B cell (primary cell): ENCODE results near the gene TNFRSF25. TPM values are rescaled to one million over a fixed set of nuclear protein-coding genes. Genes with fewer than 3 reads are reported as not detected.

Experiments used
- ATAC-seq: fragments of 200-7000 bp; cut with Tn5 transposase; one replicate; pipeline ENCODE4 v1.10.0; 2021; ENCODE audit warnings: low read depth, mild to moderate bottlenecking, moderate number of reproducible peaks, moderate library complexity
- CTCF ChIA-PET: fragments of 350-600 bp; sonication (Branson Sonifier 250); formaldehyde crosslinking; loops from one replicate; lab custom pipeline; 2021; ENCODE audit warnings: antibody characterized with exemption, inconsistent platforms; lab: Charles Lee
- POLR2A ChIA-PET: fragments of 350-600 bp; sonication (Branson Sonifier 250); formaldehyde crosslinking; loops from one replicate; lab custom pipeline; 2021; ENCODE audit warnings: antibody characterized with exemption; lab: Charles Lee
- DNase-seq: peaks from one replicate; pipeline ENCODE4 v3.0.0; 2013
- H2AFZ ChIP-seq: 2 replicates; pipeline ENCODE4 v1.6.1; 2012; ENCODE audit warnings: mild to moderate bottlenecking, low read depth, low read length; ENCODE audit not compliant: insufficient read depth, poor library complexity, severe bottlenecking
- H3K27ac ChIP-seq, 2 donors: 1 replicate in 1 of 2; 2 replicates in 1 of 2; pipeline ENCODE4 v1.5.1; 2012 to 2013; ENCODE audit warnings: low read length in 2 of 2, mild to moderate bottlenecking in 2 of 2, moderate library complexity in 1 of 2
- H3K27me3 ChIP-seq, 4 experiments: fragments of 200-600 bp in 1 of 4; sonication (generic) in 1 of 4; replicated peaks in 1 of 4; 1 replicate in 2 of 4; 2 replicates in 2 of 4; pipeline versions ENCODE4 v1.6.1 to v1.7.0; 2013 to 2016; ENCODE audit warnings: low read length in 3 of 4, mild to moderate bottlenecking in 2 of 4, mixed read lengths in 1 of 4, moderate library complexity in 1 of 4; ENCODE audit not compliant: insufficient read depth in 4 of 4, control insufficient read depth in 3 of 4; ENCODE audit errors: control extremely low read depth in 1 of 4
- H3K36me3 ChIP-seq, 2 experiments: replicated peaks in 1 of 2; 1 replicate in 1 of 2; 2 replicates in 1 of 2; pipeline versions ENCODE4 v1.6.1 to v1.7.1; 2013; ENCODE audit warnings: low read length in 1 of 2; ENCODE audit not compliant: insufficient read depth in 2 of 2, control insufficient read depth in 1 of 2; ENCODE audit errors: control extremely low read depth in 1 of 2, extremely low read depth in 1 of 2
- H3K4me1 ChIP-seq, 2 donors: fragments of 200-600 bp in 1 of 2; sonication (generic) in 1 of 2; 1 replicate in 1 of 2; 2 replicates in 1 of 2; pipeline versions ENCODE4 v1.5.1 to v1.6.1; 2013 to 2017; ENCODE audit warnings: low read length in 2 of 2; ENCODE audit not compliant: control insufficient read depth in 2 of 2, insufficient read depth in 2 of 2
- H3K4me2 ChIP-seq: replicated peaks from 2 replicates; pipeline ENCODE3; 2012; ENCODE audit warnings: mild to moderate bottlenecking, low read depth, low read length; ENCODE audit not compliant: poor library complexity, severe bottlenecking
- H3K4me3 ChIP-seq, 5 experiments: fragments of 200-600 bp in 1 of 5; sonication (generic) in 1 of 5; 1 replicate in 3 of 5; 2 replicates in 2 of 5; pipeline versions ENCODE4 v1.5.1 to v1.7.0; 2011 to 2016; ENCODE audit warnings: low read length in 4 of 5, mild to moderate bottlenecking in 4 of 5, low read depth in 2 of 5, control low read depth in 1 of 5, moderate library complexity in 1 of 5; ENCODE audit not compliant: insufficient read depth in 1 of 5; ENCODE audit errors: control extremely low read depth in 1 of 5, extremely low read depth in 1 of 5
- H3K79me2 ChIP-seq: fragments of 200-600 bp; sonication (generic); one replicate; pipeline ENCODE4 v1.6.0; 2016; ENCODE audit warnings: low read length; ENCODE audit not compliant: control insufficient read depth, insufficient read depth
- H3K9ac ChIP-seq: fragments of 200-600 bp; sonication (generic); 2 replicates; pipeline ENCODE4 v1.6.1; 2017; ENCODE audit warnings: mild to moderate bottlenecking, low read length, moderate library complexity
- H3K9me3 ChIP-seq, 3 donors: one replicate each; pipeline versions ENCODE4 v1.6.1 to v1.7.1; 2013; ENCODE audit warnings: low read length in 2 of 3; ENCODE audit not compliant: control insufficient read depth in 2 of 3, insufficient read depth in 1 of 3; ENCODE audit errors: control extremely low read depth in 1 of 3
- H4K20me1 ChIP-seq: 2 replicates; pipeline ENCODE4 v1.6.0; 2012; ENCODE audit warnings: mild to moderate bottlenecking, low read length; ENCODE audit not compliant: insufficient read depth, control insufficient read depth, poor library complexity, severe bottlenecking
- H3K27ac Mint-ChIP-seq: one replicate; pipeline ENCODE4 v1.8.0; 2021; ENCODE audit warnings: mixed read lengths
- H3K27me3 Mint-ChIP-seq: one replicate; pipeline ENCODE4 v1.8.0; 2021; ENCODE audit warnings: mixed read lengths
- H3K4me1 Mint-ChIP-seq: one replicate; pipeline ENCODE4 v1.8.0; 2021; ENCODE audit warnings: mixed read lengths
- H3K4me3 Mint-ChIP-seq: one replicate; pipeline ENCODE4 v1.8.0; 2021; ENCODE audit warnings: mixed read lengths
- H3K9me3 Mint-ChIP-seq: one replicate; pipeline ENCODE4 v1.8.0; 2022; ENCODE audit warnings: mixed read lengths; ENCODE audit not compliant: insufficient read depth
- EZH2 ChIP-seq: IDR thresholded peaks from 2 replicates; pipeline ENCODE4 v1.6.1; 2012; ENCODE audit warnings: borderline replicate concordance, low read depth, mild to moderate bottlenecking, moderate library complexity, low read length; ENCODE audit not compliant: insufficient read depth, poor library complexity, severe bottlenecking
- WGBS: methylation state at CpG from one replicate; pipeline ENCODE4 v1.1.5; 2013; ENCODE audit warnings: missing lambda C conversion rate; ENCODE audit not compliant: insufficient coverage; 5-methylcytosine and 5-hydroxymethylcytosine counted together
- intact Hi-C: fragments of 100-400 bp; cut with micrococcal nuclease; formaldehyde crosslinking; loops from one replicate; pipeline ENCODE4 v1.10.0; 2022
- polyA plus RNA-seq: library from polyadenylated mRNA; depleted of rRNA; stranded (reverse); fragments of >200 nt; gene quantifications from 2 replicates; pipeline ENCODE4 v1.2.3, GENCODE V29; 2012
- total RNA-seq, 2 donors: library from RNA; stranded (reverse); fragments of 120-200 nt in 1 of 2; gene quantifications; 1 replicate in 1 of 2; 2 replicates in 1 of 2; pipeline versions ENCODE4 v1.2.3 to v1.2.4, GENCODE V29; 2013 to 2022
- TF ChIP-seq, protein P1 (sequence below): fragments of 200-600 bp; IDR thresholded peaks from one replicate; pipeline ENCODE4 v1.8.0; 2022; ENCODE audit warnings: antibody characterized with exemption, mild to moderate bottlenecking

Gene TNFRSF25
- total and polyA plus RNA-seq, 2 donors (not counting 1 experiment from before 2014, with no cell fraction given), result 2.6 to 7.1 TPM

DNA sequence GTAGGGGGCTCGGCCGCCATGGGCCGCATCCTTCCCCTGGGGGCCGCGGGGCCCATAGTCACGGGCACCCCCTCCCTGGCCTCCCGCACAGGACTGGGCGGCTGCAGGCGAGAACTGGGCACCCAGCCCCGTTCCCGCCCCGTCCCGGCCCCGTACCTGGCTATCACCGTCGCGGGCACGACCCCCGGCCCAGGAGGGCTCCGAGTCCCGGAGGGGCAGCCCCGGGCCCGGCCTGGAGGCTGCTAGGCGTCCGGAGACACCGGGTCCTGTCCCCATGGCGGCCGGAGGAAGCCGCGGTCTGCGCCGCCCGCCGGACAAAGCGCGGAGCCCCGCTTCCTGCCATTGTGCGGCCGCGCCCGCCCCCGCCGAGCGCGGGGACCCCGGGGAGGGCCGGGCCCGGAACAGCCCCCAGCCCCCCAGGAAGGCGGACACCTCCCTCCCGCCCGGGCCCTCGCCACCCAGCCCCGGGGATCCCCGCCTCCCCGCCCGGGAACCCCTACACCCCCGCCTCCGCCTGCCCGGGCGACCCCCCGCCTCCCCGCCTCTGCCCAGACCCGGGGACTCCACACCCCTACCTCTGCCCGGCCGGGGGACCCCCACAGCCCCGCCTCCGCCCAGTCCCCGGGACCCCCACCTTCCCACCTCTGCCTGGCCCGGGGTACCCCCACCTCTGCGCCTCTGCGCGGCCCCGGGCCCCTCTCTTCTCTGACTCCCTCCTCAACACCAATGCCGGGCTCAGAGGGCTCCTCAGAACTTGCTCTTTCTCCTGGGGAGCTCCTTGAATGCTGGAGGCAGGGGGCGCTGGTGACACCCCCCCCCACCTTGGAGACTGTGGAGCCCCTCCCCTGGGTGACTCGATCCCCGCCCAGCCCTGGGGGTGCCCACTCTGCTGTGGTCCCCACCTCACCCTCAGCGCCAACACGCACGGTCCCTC, 19.5 kb upstream of the TNFRSF25 start:
- H3K27ac Mint-ChIP-seq, result no peak overlapping the region
- H3K4me2 ChIP-seq, result peak overlapping the region; percentile 46

More for the DNA sequence above, 19.5 kb upstream of the TNFRSF25 start:
- H3K9me3 Mint-ChIP-seq, result no peaks in the 10 kb centered on the region
- Histone ChIP-seq H3K9ac (no peak overlapping the region), H3K27ac (no peak overlapping the region), H3K36me3 (no peaks in the 10 kb centered on the region), H3K4me1 (peaks cover 17 to 27% of the 10 kb centered on the region in 2 donors), H3K9me3 (peaks cover 0 to 4% (median 0%) of the 10 kb centered on the region in 3 donors), H3K4me3 (no peak overlapping the region), H2AFZ (no peak overlapping the region), H4K20me1 (no peaks in the 10 kb centered on the region), H3K79me2 (no peaks in the 10 kb centered on the region), H3K27me3 (peaks cover 0 to 37% (median 15%) of the 10 kb centered on the region in 4 experiments)
- H3K4me3 Mint-ChIP-seq, result no peak overlapping the region
- WGBS, result 2% methylated on average over 63 of the region's 80 CpGs
- intact Hi-C loops, result loop anchor here (1.0 kb wide), 1 partner anchor 69 kb away; the partner anchor contains the start of gene NOL9
- DNase-seq, result no peak
- H3K4me1 Mint-ChIP-seq, result peaks cover 14% of the 10 kb centered on the region
- H3K27me3 Mint-ChIP-seq, result peaks cover 39% of the 10 kb centered on the region
- no peak for ATAC-seq
- ChIA-PET POLR2A (no interaction called here), CTCF (interaction anchor here (0.7 to 8.5 kb wide), 6 partner anchors 10 to 166 kb away, joined by 3 to 86 read pairs (median 4); no protein-coding TSS in a partner anchor)
- TF ChIP-seq EZH2, result peak; percentile 22
- TF ChIP-seq, protein P1, sequence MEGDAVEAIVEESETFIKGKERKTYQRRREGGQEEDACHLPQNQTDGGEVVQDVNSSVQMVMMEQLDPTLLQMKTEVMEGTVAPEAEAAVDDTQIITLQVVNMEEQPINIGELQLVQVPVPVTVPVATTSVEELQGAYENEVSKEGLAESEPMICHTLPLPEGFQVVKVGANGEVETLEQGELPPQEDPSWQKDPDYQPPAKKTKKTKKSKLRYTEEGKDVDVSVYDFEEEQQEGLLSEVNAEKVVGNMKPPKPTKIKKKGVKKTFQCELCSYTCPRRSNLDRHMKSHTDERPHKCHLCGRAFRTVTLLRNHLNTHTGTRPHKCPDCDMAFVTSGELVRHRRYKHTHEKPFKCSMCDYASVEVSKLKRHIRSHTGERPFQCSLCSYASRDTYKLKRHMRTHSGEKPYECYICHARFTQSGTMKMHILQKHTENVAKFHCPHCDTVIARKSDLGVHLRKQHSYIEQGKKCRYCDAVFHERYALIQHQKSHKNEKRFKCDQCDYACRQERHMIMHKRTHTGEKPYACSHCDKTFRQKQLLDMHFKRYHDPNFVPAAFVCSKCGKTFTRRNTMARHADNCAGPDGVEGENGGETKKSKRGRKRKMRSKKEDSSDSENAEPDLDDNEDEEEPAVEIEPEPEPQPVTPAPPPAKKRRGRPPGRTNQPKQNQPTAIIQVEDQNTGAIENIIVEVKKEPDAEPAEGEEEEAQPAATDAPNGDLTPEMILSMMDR, result no peak
